H9 (cell line): ENCODE results near the gene USP7. TPM values are rescaled to one million over a fixed set of nuclear protein-coding genes. Genes with fewer than 3 reads are reported as not detected.

Experiments
- DNase-seq: peaks from one replicate; pipeline ENCODE4 v3.0.0-alpha.2; 2017
- H2AFZ ChIP-seq: one replicate; pipeline ENCODE4 v1.6.1; 2013; ENCODE audit warnings: mild to moderate bottlenecking, low read length, control low read depth, moderate library complexity
- H2AK5ac ChIP-seq: 2 replicates; pipeline ENCODE4 v1.6.1; 2013; ENCODE audit warnings: low read length, control low read depth, mixed read lengths; ENCODE audit not compliant: insufficient read length
- H2BK120ac ChIP-seq: one replicate; pipeline ENCODE4 v1.6.1; 2013; ENCODE audit warnings: low read depth, mild to moderate bottlenecking, low read length, control low read depth, inconsistent platforms; ENCODE audit not compliant: poor library complexity, severe bottlenecking
- H2BK12ac ChIP-seq: 2 replicates; pipeline ENCODE4 v1.6.1; 2013; ENCODE audit warnings: low read length, control low read depth, mixed read lengths, low read depth; ENCODE audit not compliant: insufficient read length
- H2BK15ac ChIP-seq: 2 replicates; pipeline ENCODE4 v1.6.1; 2013; ENCODE audit warnings: low read depth, low read length, control low read depth
- H2BK20ac ChIP-seq: one replicate; pipeline ENCODE4 v1.6.1; 2013; ENCODE audit warnings: low read depth, mild to moderate bottlenecking, low read length, control low read depth, inconsistent platforms; ENCODE audit not compliant: poor library complexity, severe bottlenecking
- H2BK5ac ChIP-seq: 2 replicates; pipeline ENCODE4 v1.6.1; 2013; ENCODE audit warnings: low read length, control low read depth, mixed read lengths; ENCODE audit not compliant: insufficient read length
- H3K14ac ChIP-seq: 2 replicates; pipeline ENCODE4 v1.6.1; 2013; ENCODE audit warnings: low read length, control low read depth; ENCODE audit not compliant: insufficient read depth
- H3K18ac ChIP-seq: 2 replicates; pipeline ENCODE4 v1.6.1; 2013; ENCODE audit warnings: low read depth, mild to moderate bottlenecking, mixed read lengths, low read length, control low read depth; ENCODE audit not compliant: insufficient read length
- H3K23ac ChIP-seq: 2 replicates; pipeline ENCODE4 v1.6.1; 2013; ENCODE audit warnings: low read length, control low read depth, mixed read lengths, low read depth; ENCODE audit not compliant: insufficient read length
- H3K23me2 ChIP-seq: 2 replicates; pipeline ENCODE4 v1.6.1; 2013; ENCODE audit warnings: low read depth, mild to moderate bottlenecking, mixed read lengths, low read length, control low read depth; ENCODE audit not compliant: insufficient read length, poor library complexity, severe bottlenecking
- H3K27ac ChIP-seq: 2 replicates; pipeline ENCODE4 v1.5.1; 2013; ENCODE audit warnings: low read length, control low read depth, mixed read lengths, low read depth; ENCODE audit not compliant: insufficient read length
- H3K27me3 ChIP-seq: 2 replicates; pipeline ENCODE4 v1.6.1; 2013; ENCODE audit warnings: low read length, control low read depth, inconsistent platforms; ENCODE audit not compliant: insufficient read depth
- H3K4ac ChIP-seq: 2 replicates; pipeline ENCODE4 v1.6.1; 2013; ENCODE audit warnings: low read depth, mild to moderate bottlenecking, control low read depth, inconsistent platforms, low read length, moderate library complexity
- H3K4me1 ChIP-seq: 2 replicates; pipeline ENCODE4 v1.6.1; 2013; ENCODE audit warnings: low read length, control low read depth, inconsistent platforms; ENCODE audit not compliant: insufficient read depth
- H3K4me2 ChIP-seq: 2 replicates; pipeline ENCODE4 v1.6.1; 2013; ENCODE audit warnings: low read length, control low read depth, mixed read lengths; ENCODE audit not compliant: insufficient read length, insufficient read depth
- H3K56ac ChIP-seq: 2 replicates; pipeline ENCODE4 v1.6.1; 2013; ENCODE audit warnings: low read depth, mild to moderate bottlenecking, mixed read lengths, low read length, control low read depth; ENCODE audit not compliant: insufficient read length
- H3K79me1 ChIP-seq: 2 replicates; pipeline ENCODE4 v1.6.1; 2013; ENCODE audit warnings: low read depth, mild to moderate bottlenecking, moderate library complexity, low read length, control low read depth, inconsistent platforms; ENCODE audit not compliant: insufficient read depth, poor library complexity, severe bottlenecking
- H3K79me2 ChIP-seq: 2 replicates; pipeline ENCODE4 v1.6.1; 2013; ENCODE audit warnings: low read length, control low read depth, inconsistent platforms; ENCODE audit not compliant: insufficient read depth
- H3K9ac ChIP-seq: 2 replicates; pipeline ENCODE4 v1.6.1; 2013; ENCODE audit warnings: low read length, control low read depth, mixed read lengths; ENCODE audit not compliant: insufficient read length; ENCODE audit errors: extremely low read depth
- H3K9me3 ChIP-seq: one replicate; pipeline ENCODE4 v1.6.1; 2013; ENCODE audit warnings: low read depth, low read length, inconsistent platforms; ENCODE audit not compliant: control insufficient read depth
- H3T11ph ChIP-seq: one replicate; pipeline ENCODE4 v1.6.1; 2013; ENCODE audit warnings: mild to moderate bottlenecking, low read length, control low read depth, inconsistent platforms
- H4K20me1 ChIP-seq: one replicate; pipeline ENCODE4 v1.6.1; 2013; ENCODE audit not compliant: control insufficient read depth, insufficient read length, insufficient read depth
- H4K5ac ChIP-seq: 2 replicates; pipeline ENCODE4 v1.6.1; 2013; ENCODE audit warnings: low read depth, mild to moderate bottlenecking, mixed read lengths, low read length, control low read depth; ENCODE audit not compliant: insufficient read length
- H4K8ac ChIP-seq: replicated peaks from 2 replicates; pipeline ENCODE4 v1.6.1; 2013; ENCODE audit warnings: low read length, control low read depth, mixed read lengths, low read depth; ENCODE audit not compliant: insufficient read length
- H4K91ac ChIP-seq: 2 replicates; pipeline ENCODE4 v1.6.1; 2013; ENCODE audit warnings: low read depth, mild to moderate bottlenecking, moderate library complexity, mixed read lengths, low read length, control low read depth; ENCODE audit not compliant: insufficient read length
- H3K27ac Mint-ChIP-seq, 3 experiments: 2 replicates in 2 of 3; 3 replicates in 1 of 3; pipeline ENCODE4 v1.8.0; 2020 to 2021; ENCODE audit warnings: mixed read lengths in 3 of 3, mild to moderate bottlenecking in 1 of 3, moderate library complexity in 1 of 3
- H3K27me3 Mint-ChIP-seq: 2 replicates; pipeline ENCODE4 v1.8.0; 2021; ENCODE audit warnings: low read depth, mild to moderate bottlenecking, moderate library complexity, mixed read lengths
- H3K36me3 Mint-ChIP-seq, 3 experiments: 2 replicates in 2 of 3; 3 replicates in 1 of 3; pipeline ENCODE4 v1.8.0; 2020 to 2021; ENCODE audit warnings: low read depth in 3 of 3, mixed read lengths in 3 of 3; ENCODE audit not compliant: insufficient read depth in 1 of 3
- H3K4me1 Mint-ChIP-seq, 2 experiments: 2 replicates each; pipeline ENCODE4 v1.8.0; 2020; ENCODE audit warnings: mixed read lengths in 2 of 2
- H3K4me3 Mint-ChIP-seq, 2 experiments: 2 replicates in 1 of 2; 3 replicates in 1 of 2; pipeline ENCODE4 v1.8.0; 2020 to 2021; ENCODE audit warnings: mild to moderate bottlenecking in 2 of 2, mixed read lengths in 2 of 2, moderate library complexity in 1 of 2
- H3K9me3 Mint-ChIP-seq, 2 experiments: 2 replicates in 1 of 2; 3 replicates in 1 of 2; pipeline ENCODE4 v1.8.0; 2020; ENCODE audit warnings: mild to moderate bottlenecking in 2 of 2, mixed read lengths in 2 of 2, moderate library complexity in 1 of 2
- CTCF ChIP-seq: fragments of 200-600 bp; sonication (generic); conservative IDR thresholded peaks from 3 replicates; pipeline ENCODE4 v1.8.0; 2021; ENCODE audit warnings: antibody characterized with exemption, mild to moderate bottlenecking
- WGBS: extraction: QIAGEN DNeasy Blood & Tissue Kit; methylation state at CpG from one replicate; pipeline ENCODE4 v1.1.7; 2013; ENCODE audit warnings: missing lambda C conversion rate, low lambda C conversion rate, mixed read lengths; ENCODE audit not compliant: insufficient read length; ENCODE audit errors: extremely low coverage; 5-methylcytosine and 5-hydroxymethylcytosine counted together
- total RNA-seq: library from RNA; stranded (reverse); gene quantifications from 2 replicates; pipeline ENCODE4 v1.2.1, GENCODE V29; 2021

The USP7 gene
- total RNA-seq, 1 experiment from 2014 or later: 192 TPM

DNA sequence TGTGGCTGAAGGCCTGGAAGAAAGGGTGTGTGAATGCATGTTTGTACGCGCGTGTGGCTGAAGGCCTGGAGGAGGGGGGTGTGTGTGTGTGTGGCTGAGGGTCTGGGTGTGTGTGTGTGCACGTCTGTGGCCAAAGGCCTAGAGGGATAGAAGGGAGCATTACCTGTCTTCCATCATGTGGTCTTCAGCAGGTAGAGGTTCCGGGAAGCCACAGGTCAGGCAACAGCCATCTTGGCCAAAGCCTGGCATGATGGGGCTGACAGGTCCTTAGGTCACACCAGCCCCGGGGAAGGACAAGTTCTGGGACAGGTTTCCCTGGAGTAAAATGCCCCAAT is 76.3 kb downstream of the USP7 start:
- Histone ChIP-seq H3K27me3 (no peaks in the 10 kb centered on the region), H3K9ac (no peak overlapping the region), H3K9me3 (no peaks in the 10 kb centered on the region), H3K79me2 (no peaks in the 10 kb centered on the region), H2BK12ac (no peak overlapping the region), H3K4me1 (no peaks in the 10 kb centered on the region; the same call in 1 of the 2 replicates), H3K27ac (no peak overlapping the region), H2BK5ac (no peak overlapping the region), H2BK15ac (no peak overlapping the region), H2BK120ac (no peak overlapping the region), H4K20me1 (peaks cover 4% of the 10 kb centered on the region), H3K56ac (no peak overlapping the region), H3K4me2 (no peak overlapping the region), H3K14ac (no peak overlapping the region), H2AK5ac (no peak overlapping the region), H3T11ph (no peak overlapping the region), H2BK20ac (no peak overlapping the region), H3K4ac (no peak overlapping the region), H4K5ac (no peak overlapping the region), H3K23me2 (no peaks in the 10 kb centered on the region), H3K18ac (no peak overlapping the region), H4K8ac (no peak overlapping the region), H3K79me1 (no peaks in the 10 kb centered on the region), H3K23ac (no peak overlapping the region), H2AFZ (no peak overlapping the region), H4K91ac (no peak overlapping the region)
- Mint-ChIP-seq H3K36me3 (peaks cover 24 to 43% (median 30%) of the 10 kb centered on the region in 3 experiments; a peak in 6 of 7 replicates), H3K4me3 (no peak overlapping the region), H3K27me3 (peaks cover 2% of the 10 kb centered on the region), H3K9me3 (no peaks in the 10 kb centered on the region), H3K27ac (peak overlapping the region in 1 of 3 experiments; percentile 8; a peak in 3 of 7 replicates), H3K4me1 (peaks cover 22 to 24% of the 10 kb centered on the region in 2 experiments)
- WGBS: no CpG with 5 or more reads among the region's 6 CpGs
- DNase-seq: no peak
- TF ChIP-seq CTCF: no peak
